ENCODE data around the gene FSD2. TPM values are rescaled to one million over a fixed set of nuclear protein-coding genes. Genes with fewer than 3 reads are reported as not detected.

The FSD2 gene
- under 0.01 TPM in 1 of 2 replicates, not detected in the other for total RNA-seq (ENCODE audit: low replicate concordance)

GRCh38 chr15:82805994-82806406, at the start of gene FSD2:
Gene FSD2 (minus strand): TSS chr15:82806069. CDS start chr15:82787390, 18,679 bp downstream.

GRCh38 chr15:82809308-82810060, 3.6 kb upstream of the FSD2 start, which contains the start of gene WHAMM:
Gene WHAMM (plus strand): TSS chr15:82809628. CDS start chr15:82809727, 99 bp downstream.

GRCh38 chr15:82709421-82710207, 96.3 kb downstream of the FSD2 start, which contains the start of gene AP3B2:
Gene AP3B2 (minus strand): TSS chr15:82709875. CDS start chr15:82709706, 169 bp downstream.

Other genes starting within 250 kb of the FSD2 start
- 1.7 and 13.8 TPM in 2 replicates for gene CPEB1, start 158.7 kb downstream of the FSD2 start, total RNA-seq (ENCODE audit: low replicate concordance)
- under 0.01 and 1.1 TPM in 2 replicates for gene AP3B2, start 96.2 kb downstream of the FSD2 start, total RNA-seq (ENCODE audit: low replicate concordance)
- 2.3 and 2.8 TPM in 2 replicates for gene WHAMM, start 3.6 kb upstream of the FSD2 start, total RNA-seq (ENCODE audit: low replicate concordance)
- gene HOMER2, start 146.7 kb upstream of the FSD2 start, total RNA-seq (ENCODE audit: low replicate concordance): 2.4 and 9.4 TPM in 2 replicates
- 24.6 and 33.1 TPM in 2 replicates for gene RAMAC, start 180.1 kb upstream of the FSD2 start, total RNA-seq (ENCODE audit: low replicate concordance)
- 9.9 and 15.3 TPM in 2 replicates for gene C15orf40, start 205.6 kb upstream of the FSD2 start, total RNA-seq (ENCODE audit: low replicate concordance)